Parietal lobe (tissue), 2 donors: ENCODE measurements around the gene ANKRD35. TPM values are rescaled to one million over a fixed set of nuclear protein-coding genes. Genes with fewer than 3 reads are reported as not detected.

Experiments
- small RNA-seq: library from RNA; depleted of rRNA; stranded (forward); fragments of <200 nt; gene quantifications from one replicate; pipeline ENCODE3, GENCODE V24; 2014; ENCODE audit warnings: low replicate concordance
- total RNA-seq: library from RNA; depleted of rRNA; stranded (reverse); fragments of >200 nt; gene quantifications from one replicate; pipeline ENCODE4 v1.2.3, GENCODE V29; 2014

The ANKRD35 gene, protein sequence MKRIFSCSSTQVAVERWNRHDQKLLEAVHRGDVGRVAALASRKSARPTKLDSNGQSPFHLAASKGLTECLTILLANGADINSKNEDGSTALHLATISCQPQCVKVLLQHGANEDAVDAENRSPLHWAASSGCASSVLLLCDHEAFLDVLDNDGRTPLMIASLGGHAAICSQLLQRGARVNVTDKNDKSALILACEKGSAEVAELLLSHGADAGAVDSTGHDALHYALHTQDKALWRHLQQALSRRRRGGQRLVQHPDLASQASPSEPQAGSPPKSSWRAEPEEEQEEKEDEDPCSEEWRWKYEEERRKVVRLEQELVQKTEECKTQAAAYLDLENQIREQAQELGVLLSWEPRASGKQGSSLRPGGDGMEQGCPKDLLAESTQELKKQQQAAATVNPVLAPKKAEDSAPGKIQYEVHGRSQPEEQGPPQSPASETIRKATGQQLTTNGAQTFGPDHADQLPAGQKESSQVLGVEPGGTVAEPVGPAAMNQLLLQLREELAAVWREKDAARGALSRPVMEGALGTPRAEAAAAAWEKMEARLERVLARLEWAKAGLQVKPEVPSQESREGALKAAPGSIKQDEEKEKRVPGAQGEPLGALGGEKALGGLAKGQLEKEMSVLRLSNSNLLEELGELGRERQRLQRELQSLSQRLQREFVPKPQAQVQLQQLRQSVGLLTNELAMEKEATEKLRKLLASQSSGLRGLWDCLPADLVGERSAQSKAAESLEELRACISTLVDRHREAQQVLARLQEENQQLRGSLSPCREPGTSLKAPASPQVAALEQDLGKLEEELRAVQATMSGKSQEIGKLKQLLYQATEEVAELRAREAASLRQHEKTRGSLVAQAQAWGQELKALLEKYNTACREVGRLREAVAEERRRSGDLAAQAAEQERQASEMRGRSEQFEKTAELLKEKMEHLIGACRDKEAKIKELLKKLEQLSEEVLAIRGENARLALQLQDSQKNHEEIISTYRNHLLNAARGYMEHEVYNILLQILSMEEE
- total RNA-seq: 1.6 TPM

DNA sequence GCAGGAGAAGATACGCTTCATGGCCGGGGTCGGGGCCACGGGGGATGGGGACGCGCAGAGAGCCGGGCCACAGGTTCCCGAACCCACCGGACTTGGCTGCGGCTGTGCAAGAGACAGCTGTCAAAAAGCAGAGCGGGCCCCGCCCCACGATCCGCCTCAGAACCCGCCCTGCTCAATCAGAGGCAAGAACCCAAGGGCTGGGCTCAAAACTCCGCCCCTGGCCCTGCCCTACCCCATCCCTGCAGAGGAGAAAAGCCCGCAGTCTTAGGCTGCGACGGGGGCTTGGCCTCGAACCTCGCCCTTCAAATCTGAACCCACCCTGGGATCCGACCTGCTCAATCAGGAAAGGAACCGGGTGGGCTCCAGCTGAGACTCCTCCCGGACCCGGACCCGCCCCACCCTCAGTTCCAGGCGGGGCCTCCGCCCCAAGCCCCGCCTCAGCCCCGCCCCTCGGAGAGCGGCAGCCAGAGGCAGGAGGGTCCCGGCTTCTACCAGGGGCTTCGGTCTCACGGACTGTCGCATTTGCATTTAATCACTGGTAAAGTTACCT is at the start of gene ANKRD35:
TSS of gene ANKRD35 (minus strand) at position 129 of the 550 bp plus-strand sequence. CDS start at position 21, 108 bp downstream.

DNA sequence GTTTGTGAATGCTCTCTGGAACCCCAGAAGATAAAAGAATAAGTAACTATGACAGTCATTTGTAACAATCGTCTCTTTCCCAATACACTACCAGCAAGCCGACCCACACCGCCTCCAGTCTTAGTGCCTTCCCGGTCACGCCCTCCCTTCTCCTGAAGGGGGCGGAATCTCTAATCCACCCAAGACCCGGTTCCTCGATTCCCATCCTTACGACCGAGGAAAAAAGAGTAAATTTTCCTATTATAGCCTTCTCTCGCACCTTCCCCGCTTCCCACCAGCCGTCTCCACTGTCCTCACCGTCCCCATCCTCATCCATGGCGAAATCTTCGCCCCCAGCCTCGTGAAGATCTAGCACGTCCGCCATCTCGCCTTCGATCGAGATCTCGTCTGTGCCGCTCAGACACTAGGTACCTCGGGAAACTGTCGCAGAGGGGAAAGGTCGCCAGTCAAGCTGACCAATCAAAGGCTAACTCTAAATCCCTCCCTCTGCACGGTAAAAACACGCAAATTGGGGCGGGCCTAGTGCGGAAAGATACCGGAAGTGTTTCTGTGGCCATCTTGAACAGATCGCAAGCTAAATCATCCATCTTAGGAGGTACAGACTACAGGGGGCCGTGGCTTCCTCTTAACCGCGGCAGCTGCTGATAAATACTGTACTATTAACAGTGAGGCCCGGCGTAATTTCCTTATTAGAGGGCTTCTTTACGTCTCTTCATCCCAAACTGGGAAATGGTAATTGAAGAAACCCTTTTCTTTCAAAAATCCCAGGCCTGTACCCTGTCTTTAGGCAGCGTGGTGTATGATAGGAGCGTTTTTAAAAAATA is 41.6 kb upstream of the ANKRD35 start, which contains the start of gene RBM8A:
TSS of gene RBM8A (minus strand) at position 422 of the 824 bp plus-strand sequence. CDS start at position 364, 58 bp downstream.

DNA sequence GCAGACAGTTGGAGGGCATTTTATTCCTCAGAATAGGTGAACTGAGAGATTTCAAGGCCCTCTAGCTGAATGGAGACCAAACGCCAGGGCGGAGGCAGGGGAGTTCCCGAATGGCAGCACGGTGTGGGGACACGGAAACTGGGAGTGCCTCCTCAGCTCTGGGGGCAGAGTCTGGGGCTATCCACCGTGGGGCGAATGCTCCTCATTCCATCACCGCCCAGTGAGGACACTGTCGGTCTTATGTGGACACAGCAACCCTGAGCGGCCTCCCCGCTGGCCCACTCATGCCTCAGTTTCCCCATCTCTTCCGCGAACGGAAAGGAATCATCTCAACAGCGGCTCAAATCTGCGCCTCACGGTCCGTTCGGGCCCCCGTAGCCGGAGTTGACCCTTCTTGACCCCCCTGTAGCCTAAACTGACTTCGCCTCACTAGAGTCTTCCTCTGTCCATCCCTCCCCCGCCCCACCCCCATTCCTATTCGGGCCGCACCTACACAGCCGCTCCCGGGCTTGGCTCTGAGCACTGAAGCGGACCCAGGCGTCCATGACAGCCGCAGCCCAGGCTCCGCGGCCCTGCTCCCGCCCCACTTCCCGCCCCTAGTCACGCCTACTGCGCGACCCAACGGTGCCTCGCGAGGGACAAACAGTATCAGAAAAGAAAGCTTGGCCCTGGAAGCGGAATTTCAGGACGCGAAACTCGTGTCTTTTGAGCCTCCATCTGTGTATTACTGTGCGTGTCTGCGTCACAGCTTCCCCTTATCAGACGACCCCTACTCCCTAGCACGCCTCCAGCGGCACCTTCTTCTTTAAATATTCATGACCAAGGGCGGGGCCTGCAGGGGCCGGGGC is 32.7 kb upstream of the ANKRD35 start, which contains the start of gene PEX11B:
TSS of gene PEX11B (minus strand) at position 574 of the 848 bp plus-strand sequence. CDS start at position 545, 29 bp downstream.

DNA sequence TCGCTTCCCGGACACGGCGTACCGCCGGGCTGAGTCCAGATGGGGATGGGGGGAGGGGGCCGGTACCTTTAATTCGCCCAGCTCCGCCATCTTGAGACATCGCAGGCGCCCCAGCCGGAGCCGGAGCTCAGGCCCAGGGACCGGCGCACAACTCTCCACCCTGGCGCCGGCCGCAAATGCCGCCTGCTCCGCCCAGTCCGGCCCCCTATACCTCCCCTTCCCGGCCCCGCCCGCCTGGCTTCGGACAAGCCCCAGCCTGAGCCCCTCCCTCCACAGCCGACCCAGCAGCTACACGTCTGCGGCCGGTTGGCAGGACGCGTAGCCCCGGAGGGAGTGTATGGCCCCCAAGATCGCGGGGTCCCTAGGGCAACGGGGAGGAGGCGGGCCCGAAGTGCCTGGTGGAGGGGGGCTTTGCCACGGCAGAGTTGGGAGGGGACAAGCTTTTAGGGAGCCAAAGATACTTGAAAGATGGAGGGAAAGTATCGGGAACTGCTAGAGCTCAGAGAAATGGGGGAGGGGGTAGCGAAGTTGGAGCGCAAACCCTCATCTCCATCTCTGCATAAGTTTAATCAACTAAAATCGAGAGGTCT is 26.7 kb downstream of the ANKRD35 start, which contains the start of gene PIAS3:
TSS of gene PIAS3 (minus strand) at position 181 of the 590 bp plus-strand sequence. CDS start at position 90, 91 bp downstream.

DNA sequence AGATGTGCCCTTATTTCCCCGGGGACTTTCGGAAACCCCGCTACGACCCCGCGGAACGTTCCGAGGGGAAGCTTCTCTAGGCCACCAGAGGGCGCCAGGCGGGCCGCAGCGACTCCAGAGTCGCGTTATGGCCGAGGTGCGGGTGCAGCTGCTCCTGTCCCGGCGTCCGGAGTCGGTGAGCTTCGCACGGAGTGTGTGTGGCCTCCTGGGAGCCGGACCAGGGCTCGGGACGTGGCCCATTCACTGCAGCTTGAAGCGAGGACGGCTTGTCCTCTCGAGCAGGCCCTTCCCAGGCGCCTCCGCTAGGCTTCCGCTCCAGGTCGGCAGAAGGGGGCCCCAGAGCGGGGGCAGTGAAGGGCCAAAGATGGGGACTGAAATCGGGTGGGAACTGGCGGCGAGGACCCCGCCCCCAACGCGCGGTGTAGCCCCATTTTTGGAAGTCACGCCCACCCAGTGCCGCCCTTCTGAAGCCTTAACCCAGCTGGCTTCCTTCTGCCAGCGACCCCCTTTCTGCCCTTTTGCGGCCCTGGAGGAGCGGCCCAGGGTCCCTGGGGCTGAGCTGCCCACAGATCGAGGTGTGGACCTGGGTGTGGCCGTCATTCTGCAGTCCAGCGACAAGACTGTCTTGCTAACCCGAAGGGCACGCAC is 40.0 kb downstream of the ANKRD35 start, which contains the start of gene NUDT17:
TSS of gene NUDT17 (plus strand) at position 117 of the 648 bp plus-strand sequence. CDS start at position 128, 11 bp downstream.

DNA sequence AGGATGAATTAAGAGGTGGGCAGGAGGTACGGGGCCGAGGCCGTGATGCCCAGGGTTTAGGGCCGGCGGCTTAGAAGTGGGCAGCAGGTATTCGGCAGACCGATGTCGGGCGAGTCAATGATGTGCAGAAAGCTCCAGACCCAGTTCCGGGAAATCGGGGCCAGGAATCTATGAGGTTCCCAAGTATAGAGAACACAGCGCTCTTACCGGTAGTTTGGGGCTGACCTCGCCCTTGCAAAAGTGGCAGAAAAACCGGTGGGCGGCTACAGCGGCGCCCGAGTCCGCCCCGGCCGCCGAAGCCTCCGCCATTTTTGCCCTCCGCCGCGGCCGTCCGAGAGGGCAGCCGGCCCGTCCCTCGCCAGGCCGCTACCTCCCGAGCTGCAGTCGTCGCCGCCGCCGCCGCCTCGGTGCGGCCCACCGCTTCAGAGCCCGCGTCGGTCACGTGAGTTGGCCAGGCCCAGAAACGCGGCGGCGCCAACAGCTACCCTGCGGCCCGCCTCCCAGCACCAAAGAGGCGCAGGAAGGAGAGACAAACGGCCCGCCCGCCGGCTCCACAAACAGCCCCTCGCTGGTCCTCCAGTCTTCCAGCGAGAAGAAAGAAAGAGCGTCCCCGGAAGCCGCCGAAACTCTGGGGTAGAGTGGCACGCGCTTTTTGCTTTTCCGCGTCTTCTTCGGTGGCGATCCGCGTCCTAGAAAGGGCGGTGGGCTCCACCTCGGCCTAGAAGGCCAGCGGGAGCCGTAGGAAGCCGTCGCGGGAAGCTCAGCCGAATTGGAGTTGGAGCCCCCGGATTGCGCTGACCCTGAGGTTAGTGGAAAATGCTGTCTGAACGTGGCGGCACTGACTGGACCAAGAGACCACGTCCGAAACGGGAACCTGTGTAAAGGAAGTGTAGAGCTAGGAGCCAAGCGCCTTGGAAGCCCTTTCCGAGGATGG is 61.8 kb downstream of the ANKRD35 start, which contains the start of the genes POLR3C and RNF115:
TSS of gene POLR3C (plus strand) at position 636 of the 934 bp plus-strand sequence. CDS start 1,577 bp downstream, outside the sequence.
TSS of gene RNF115 (minus strand) at position 531 of the 934 bp plus-strand sequence. CDS start at position 309, 222 bp downstream.

Small RNA genes lying within 50 kb of the gene (small RNA-seq; reads per million reads assigned to genes)
- not detected for gene MIR6736

Other genes with a start within 250 kb of the ANKRD35 start
- gene PDZK1, start 178.5 kb downstream of the ANKRD35 start, total RNA-seq: 0.31 TPM
- not detected for gene CD160, start 166.4 kb downstream of the ANKRD35 start, total RNA-seq
- gene RNF115, start 61.8 kb downstream of the ANKRD35 start, total RNA-seq: 35.7 TPM
- gene POLR3C, start 61.7 kb downstream of the ANKRD35 start, total RNA-seq: 42.3 TPM
- 4.1 TPM for gene NUDT17, start 40.2 kb downstream of the ANKRD35 start, total RNA-seq
- 11.3 TPM for gene PIAS3, start 26.8 kb downstream of the ANKRD35 start, total RNA-seq
- gene ITGA10, start 24.2 kb upstream of the ANKRD35 start, total RNA-seq: 2.8 TPM
- 29.1 TPM for gene PEX11B, start 32.9 kb upstream of the ANKRD35 start, total RNA-seq
- 85.4 TPM for gene RBM8A, start 41.6 kb upstream of the ANKRD35 start, total RNA-seq
- gene LIX1L, start 72.2 kb upstream of the ANKRD35 start, total RNA-seq: 21.9 TPM
- 2.5 TPM for gene ANKRD34A, start 78.7 kb upstream of the ANKRD35 start, total RNA-seq
- gene POLR3GL, start 78.8 kb upstream of the ANKRD35 start, total RNA-seq: 12.2 TPM
- 92.6 TPM for gene TXNIP, start 110.7 kb upstream of the ANKRD35 start, total RNA-seq
- gene HJV, start 135.9 kb upstream of the ANKRD35 start, total RNA-seq: not detected